HepG2 (cell line): ENCODE results near the gene PARP2. TPM values are rescaled to one million over a fixed set of nuclear protein-coding genes. Genes with fewer than 3 reads are reported as not detected.

ENCODE experiments used
- ARNT2 ChIP-seq: sonication (generic); formaldehyde crosslinking; IDR thresholded peaks from 2 replicates; pipeline ENCODE4 v1.8.0; 2022; ENCODE audit warnings: mild to moderate bottlenecking, low read depth, missing genetic modification reagents, moderate library complexity
- CEBPB ChIP-seq: IDR thresholded peaks from 2 replicates; pipeline ENCODE4 v1.6.1; 2011; ENCODE audit warnings: low read depth, low read length, improper control_type of control experiment, borderline replicate concordance
- EZH2 ChIP-seq: conservative IDR thresholded peaks from 2 replicates; pipeline ENCODE4 v1.6.1; 2012; ENCODE audit warnings: mild to moderate bottlenecking, low read depth, low read length, moderate library complexity
- ISX ChIP-seq: sonication (generic); formaldehyde crosslinking; conservative IDR thresholded peaks from 2 replicates; pipeline ENCODE4 v1.5.0; 2020; ENCODE audit warnings: missing genetic modification reagents
- KLF12 ChIP-seq: sonication (generic); formaldehyde crosslinking; IDR thresholded peaks from 2 replicates; pipeline ENCODE4 v1.4.0; 2020; ENCODE audit warnings: missing genetic modification reagents, borderline replicate concordance
- KLF9 ChIP-seq: IDR thresholded peaks from 2 replicates; pipeline ENCODE4 v1.6.1; 2016; ENCODE audit warnings: low read depth
- ZNF891 ChIP-seq: sonication (generic); formaldehyde crosslinking; IDR thresholded peaks from 2 replicates; pipeline ENCODE4 v1.5.0; 2020; ENCODE audit warnings: mild to moderate bottlenecking, missing genetic modification reagents
- polyA plus RNA-seq, 8 experiments: library from polyadenylated mRNA; depleted of rRNA in 3 of 8; stranded (reverse) in 7 of 8; unstranded in 1 of 8; fragments of >200 nt; fragmentation: Illumina TruSeq in 4 of 8; extraction: Trizol in 4 of 8; gene quantifications; 2 replicates each; pipeline versions ENCODE4 v1.2.1 to v1.2.3, GENCODE V29; 2011 to 2016; ENCODE audit warnings: low read depth in 4 of 8, missing spikeins in 1 of 8, mixed read lengths in 1 of 8; ENCODE audit not compliant: insufficient read depth in 1 of 8
- total RNA-seq, 5 experiments: library from RNA; depleted of rRNA; stranded (reverse); fragments of >200 nt; fragmentation: Illumina TruSeq; extraction: Trizol; gene quantifications; 2 replicates each; pipeline ENCODE4 v1.2.3, GENCODE V29; 2016; ENCODE audit warnings: low read depth in 1 of 5
- TF ChIP-seq, protein P1 (sequence below): fragments of 450-650 bp; IDR thresholded peaks from 2 replicates; pipeline ENCODE4 v1.6.1; 2016
- TF ChIP-seq, protein P2 (sequence below): sonication (generic); formaldehyde crosslinking; IDR thresholded peaks from 2 replicates; pipeline ENCODE4 v1.8.1; 2023; ENCODE audit warnings: mild to moderate bottlenecking, moderate library complexity, missing genetic modification reagents
- TF ChIP-seq, protein P3 (sequence below): sonication (generic); formaldehyde crosslinking; conservative IDR thresholded peaks from 2 replicates; pipeline ENCODE4 v1.4.0; 2020; ENCODE audit warnings: mild to moderate bottlenecking, missing genetic modification reagents, moderate library complexity

Gene PARP2
- total and polyA plus RNA-seq, 2 of the 13 experiments (the other 11 are each of a cell fraction or from before 2014, with no cell fraction given) = 37.3 to 38.4 TPM

DNA sequence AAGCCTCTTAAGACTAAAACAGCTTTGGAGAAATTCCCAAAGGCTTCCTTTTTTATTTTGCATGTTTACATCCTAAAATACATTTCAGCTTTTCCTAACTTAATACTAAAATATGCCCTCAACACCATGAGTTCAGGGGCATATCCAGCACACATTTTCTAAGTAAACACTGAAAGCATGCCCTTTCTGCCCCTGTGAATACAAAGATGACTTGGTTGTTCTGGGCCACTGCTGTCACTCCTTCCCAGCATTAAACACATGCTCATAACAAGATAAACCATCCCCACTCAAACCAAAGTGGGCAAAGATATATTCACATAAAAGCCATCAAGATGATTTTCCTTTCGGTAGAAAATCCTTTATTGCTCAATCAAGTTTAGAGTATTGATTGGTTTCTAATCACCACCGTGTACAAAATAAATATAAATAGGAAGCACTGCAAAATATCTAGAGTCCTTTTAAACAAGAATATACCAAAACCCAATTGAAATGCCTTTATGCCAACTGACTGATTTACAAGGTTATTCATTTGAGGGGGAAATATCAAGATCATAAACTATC is 12.3 kb upstream of the PARP2 start (continued):
- TF ChIP-seq KLF12 (no peak), EZH2 (no peak), ZNF891 (CRISPR knock-in tag) (no peak), ISX (CRISPR knock-in tag) (no peak), CEBPB (peak; percentile 58; the same call in 1 of the 2 replicates), ARNT2 (CRISPR knock-in tag) (no peak), KLF9 (CRISPR knock-in tag) (no peak)
- TF ChIP-seq, protein P1, sequence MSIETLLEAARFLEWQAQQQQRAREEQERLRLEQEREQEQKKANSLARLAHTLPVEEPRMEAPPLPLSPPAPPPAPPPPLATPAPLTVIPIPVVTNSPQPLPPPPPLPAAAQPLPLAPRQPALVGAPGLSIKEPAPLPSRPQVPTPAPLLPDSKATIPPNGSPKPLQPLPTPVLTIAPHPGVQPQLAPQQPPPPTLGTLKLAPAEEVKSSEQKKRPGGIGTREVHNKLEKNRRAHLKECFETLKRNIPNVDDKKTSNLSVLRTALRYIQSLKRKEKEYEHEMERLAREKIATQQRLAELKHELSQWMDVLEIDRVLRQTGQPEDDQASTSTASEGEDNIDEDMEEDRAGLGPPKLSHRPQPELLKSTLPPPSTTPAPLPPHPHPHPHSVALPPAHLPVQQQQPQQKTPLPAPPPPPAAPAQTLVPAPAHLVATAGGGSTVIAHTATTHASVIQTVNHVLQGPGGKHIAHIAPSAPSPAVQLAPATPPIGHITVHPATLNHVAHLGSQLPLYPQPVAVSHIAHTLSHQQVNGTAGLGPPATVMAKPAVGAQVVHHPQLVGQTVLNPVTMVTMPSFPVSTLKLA = peak; percentile 43; the same call in 1 of the 2 replicates
- TF ChIP-seq, protein P2, sequence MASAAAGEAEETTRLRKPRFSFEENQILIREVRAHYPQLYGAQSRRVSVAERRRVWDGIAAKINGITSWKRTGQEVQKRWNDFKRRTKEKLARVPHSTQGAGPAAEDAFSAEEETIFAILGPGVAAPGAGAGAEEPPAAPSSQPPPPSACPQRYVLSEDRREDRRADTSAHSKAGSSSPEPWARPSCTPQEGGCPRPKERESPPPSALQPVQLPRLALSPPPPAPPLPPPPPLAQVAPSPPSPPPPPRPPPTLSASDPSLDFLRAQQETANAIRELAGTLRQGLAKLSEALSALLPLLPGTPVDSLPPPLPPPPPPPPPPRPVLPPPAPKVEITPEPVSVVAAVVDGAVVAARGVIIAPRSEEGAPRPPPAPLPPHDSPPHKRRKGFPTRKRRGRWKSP (CRISPR knock-in tag) = no peak
- TF ChIP-seq, protein P3, sequence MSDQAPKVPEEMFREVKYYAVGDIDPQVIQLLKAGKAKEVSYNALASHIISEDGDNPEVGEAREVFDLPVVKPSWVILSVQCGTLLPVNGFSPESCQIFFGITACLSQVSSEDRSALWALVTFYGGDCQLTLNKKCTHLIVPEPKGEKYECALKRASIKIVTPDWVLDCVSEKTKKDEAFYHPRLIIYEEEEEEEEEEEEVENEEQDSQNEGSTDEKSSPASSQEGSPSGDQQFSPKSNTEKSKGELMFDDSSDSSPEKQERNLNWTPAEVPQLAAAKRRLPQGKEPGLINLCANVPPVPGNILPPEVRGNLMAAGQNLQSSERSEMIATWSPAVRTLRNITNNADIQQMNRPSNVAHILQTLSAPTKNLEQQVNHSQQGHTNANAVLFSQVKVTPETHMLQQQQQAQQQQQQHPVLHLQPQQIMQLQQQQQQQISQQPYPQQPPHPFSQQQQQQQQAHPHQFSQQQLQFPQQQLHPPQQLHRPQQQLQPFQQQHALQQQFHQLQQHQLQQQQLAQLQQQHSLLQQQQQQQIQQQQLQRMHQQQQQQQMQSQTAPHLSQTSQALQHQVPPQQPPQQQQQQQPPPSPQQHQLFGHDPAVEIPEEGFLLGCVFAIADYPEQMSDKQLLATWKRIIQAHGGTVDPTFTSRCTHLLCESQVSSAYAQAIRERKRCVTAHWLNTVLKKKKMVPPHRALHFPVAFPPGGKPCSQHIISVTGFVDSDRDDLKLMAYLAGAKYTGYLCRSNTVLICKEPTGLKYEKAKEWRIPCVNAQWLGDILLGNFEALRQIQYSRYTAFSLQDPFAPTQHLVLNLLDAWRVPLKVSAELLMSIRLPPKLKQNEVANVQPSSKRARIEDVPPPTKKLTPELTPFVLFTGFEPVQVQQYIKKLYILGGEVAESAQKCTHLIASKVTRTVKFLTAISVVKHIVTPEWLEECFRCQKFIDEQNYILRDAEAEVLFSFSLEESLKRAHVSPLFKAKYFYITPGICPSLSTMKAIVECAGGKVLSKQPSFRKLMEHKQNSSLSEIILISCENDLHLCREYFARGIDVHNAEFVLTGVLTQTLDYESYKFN (CRISPR knock-in tag) = 0 out of 2 replicates have a peak, but pooled peaks have one; percentile 34
